Skeletal muscle tissue (tissue), 4 donors: ENCODE data around the gene CTIF. TPM values are rescaled to one million over a fixed set of nuclear protein-coding genes. Genes with fewer than 3 reads are reported as not detected.

Experiments used
- H3K27ac ChIP-seq: one replicate; pipeline ENCODE4 v1.7.0; 2013; ENCODE audit warnings: mild to moderate bottlenecking, low read depth, low read length, inconsistent platforms
- H3K27me3 ChIP-seq, 3 donors: one replicate each; pipeline ENCODE4 v1.7.0; 2013; ENCODE audit warnings: low read length in 3 of 3; ENCODE audit not compliant: control insufficient read depth in 3 of 3, insufficient read depth in 3 of 3
- H3K36me3 ChIP-seq, 3 donors: one replicate each; pipeline ENCODE4 v1.7.0; 2013; ENCODE audit warnings: low read length in 3 of 3; ENCODE audit not compliant: control insufficient read depth in 3 of 3, insufficient read depth in 3 of 3
- H3K4me1 ChIP-seq, 3 donors: one replicate each; pipeline ENCODE4 v1.7.0; 2013; ENCODE audit warnings: low read length in 3 of 3, mild to moderate bottlenecking in 3 of 3; ENCODE audit not compliant: control insufficient read depth in 3 of 3, insufficient read depth in 3 of 3
- H3K4me3 ChIP-seq, 3 donors: one replicate each; pipeline ENCODE4 v1.7.0; 2013; ENCODE audit warnings: low read length in 3 of 3
- H3K9ac ChIP-seq, 3 donors: one replicate each; pipeline ENCODE4 v1.7.0; 2013; ENCODE audit warnings: low read length in 3 of 3, mild to moderate bottlenecking in 3 of 3, moderate library complexity in 2 of 3, low read depth in 1 of 3
- H3K9me3 ChIP-seq, 3 donors: one replicate each; pipeline ENCODE4 v1.7.0; 2013; ENCODE audit warnings: low read length in 3 of 3; ENCODE audit not compliant: control insufficient read depth in 3 of 3
- total RNA-seq: library from RNA; depleted of rRNA; stranded (reverse); fragments of >200 nt; gene quantifications from one replicate; pipeline ENCODE4 v1.2.3, GENCODE V29; 2014
- donor health status: Osteomylitis.

The CTIF gene
- total RNA-seq, 1 donor from 2014 or later = 16.7 TPM

DNA sequence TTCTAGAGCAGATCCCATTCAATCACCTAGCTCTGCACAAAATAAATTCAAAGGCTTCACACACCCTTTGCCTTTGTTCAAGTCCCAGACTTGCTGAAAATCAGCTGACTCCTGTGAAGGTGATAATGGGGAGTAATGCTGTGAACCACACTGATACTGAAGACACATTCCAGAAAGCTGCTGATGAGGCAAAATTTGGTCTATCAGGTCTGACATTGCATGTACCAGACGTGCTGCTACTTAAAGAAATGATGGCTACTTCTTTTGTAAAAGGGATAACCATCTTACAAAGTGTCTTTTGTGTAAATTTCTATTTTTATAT, 7.8 kb upstream of the CTIF start:
- Histone ChIP-seq H3K4me1 (peaks cover 0 to 9% (median 7%) of the 10 kb centered on the region in 3 donors), H3K36me3 (no peaks in the 10 kb centered on the region), H3K4me3 (no peak overlapping the region), H3K27ac (no peak overlapping the region), H3K27me3 (no peaks in the 10 kb centered on the region), H3K9ac (no peak overlapping the region), H3K9me3 (no peaks in the 10 kb centered on the region)

DNA sequence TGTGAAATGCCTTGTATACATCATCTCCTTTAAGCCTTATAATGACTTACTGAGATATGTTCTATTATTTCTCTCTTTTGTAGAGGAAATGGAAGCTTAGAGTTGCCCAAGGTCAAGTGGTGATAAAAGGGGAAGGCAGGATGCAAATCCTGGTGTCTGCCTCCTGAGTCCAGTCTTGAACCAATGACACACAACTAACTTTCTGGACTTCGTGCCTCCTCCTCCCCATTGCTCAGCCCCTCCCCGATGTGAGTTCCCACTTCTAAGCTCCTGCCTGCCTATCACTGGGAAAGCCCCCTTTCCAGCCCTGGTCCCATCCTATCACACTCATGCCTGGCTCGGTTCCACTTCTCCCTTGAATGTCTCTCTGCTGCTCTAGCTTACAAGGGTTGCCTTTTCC, 6.9 kb upstream of the CTIF start:
- Histone ChIP-seq H3K4me3 (no peak overlapping the region), H3K9ac (no peak overlapping the region), H3K36me3 (no peaks in the 10 kb centered on the region), H3K9me3 (no peaks in the 10 kb centered on the region), H3K27ac (no peak overlapping the region), H3K4me1 (peaks cover 0 to 9% (median 7%) of the 10 kb centered on the region in 3 donors), H3K27me3 (no peaks in the 10 kb centered on the region)

DNA sequence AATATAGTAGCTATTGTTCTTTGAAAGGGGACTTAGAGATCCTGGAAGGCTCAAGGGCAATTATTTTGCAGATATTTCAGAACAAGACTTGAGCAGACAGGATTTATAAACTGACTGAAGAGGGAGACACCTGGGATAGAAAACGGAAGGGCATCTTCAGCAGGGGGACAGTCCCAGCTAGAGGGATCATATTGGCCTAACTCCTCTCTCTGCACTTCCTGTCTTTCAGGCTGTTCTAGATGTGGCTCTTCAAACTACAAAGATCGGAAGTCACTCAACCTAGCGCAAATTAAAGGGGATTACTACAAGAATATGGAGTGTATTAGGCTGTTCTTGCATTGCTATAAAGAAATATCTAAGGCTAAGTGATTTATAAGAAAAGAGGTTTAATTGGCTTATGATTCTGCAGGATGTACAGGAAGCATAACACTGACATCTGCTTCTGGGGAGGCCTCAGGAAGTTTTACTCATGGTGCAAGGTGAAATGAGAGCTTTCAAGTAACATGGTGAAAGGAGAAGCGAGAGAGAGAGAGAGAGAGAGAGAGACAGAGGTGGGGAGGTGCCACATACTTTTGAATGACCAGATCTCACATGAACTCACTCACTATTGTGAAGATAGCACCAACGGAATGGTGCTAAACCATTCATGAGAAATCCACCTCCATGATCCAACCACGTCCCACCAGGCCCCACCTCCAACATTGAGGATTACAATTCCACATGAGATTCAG, 5.3 kb upstream of the CTIF start:
- no peaks in the 10 kb centered on the region for H3K9me3 ChIP-seq
- no peak overlapping the region for H3K27ac ChIP-seq
- peaks cover 0 to 12% (median 7%) of the 10 kb centered on the region in 3 donors for H3K4me1 ChIP-seq

DNA sequence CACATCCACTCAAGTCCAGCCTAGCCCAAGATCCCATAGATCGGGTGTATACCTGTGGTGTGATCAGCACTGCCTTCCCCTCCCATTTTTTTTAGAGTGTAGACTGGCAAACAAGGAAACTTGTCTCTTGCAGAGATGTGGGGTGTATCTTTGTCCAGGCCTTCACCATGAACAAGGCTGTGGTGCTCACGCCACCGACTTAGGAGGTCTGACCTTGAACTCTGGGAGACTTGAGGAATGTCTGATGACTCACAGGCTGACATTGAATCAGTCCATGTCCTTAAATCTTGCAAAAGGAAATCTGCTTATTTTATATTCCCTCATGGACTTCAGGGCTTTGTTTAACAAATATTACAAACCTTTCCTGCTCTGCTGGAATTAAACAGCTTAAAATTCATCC, 4.5 kb upstream of the CTIF start:
- Histone ChIP-seq H3K4me3 (no peak overlapping the region), H3K36me3 (no peaks in the 10 kb centered on the region), H3K9ac (no peak overlapping the region), H3K4me1 (peaks cover 0 to 14% (median 7%) of the 10 kb centered on the region in 3 donors), H3K9me3 (no peaks in the 10 kb centered on the region), H3K27ac (no peak overlapping the region), H3K27me3 (no peaks in the 10 kb centered on the region)

More for the DNA sequence above, 5.3 kb upstream of the CTIF start:
- no peak overlapping the region for H3K9ac ChIP-seq
- no peaks in the 10 kb centered on the region for H3K36me3 ChIP-seq
- no peaks in the 10 kb centered on the region for H3K27me3 ChIP-seq
- no peak overlapping the region for H3K4me3 ChIP-seq

DNA sequence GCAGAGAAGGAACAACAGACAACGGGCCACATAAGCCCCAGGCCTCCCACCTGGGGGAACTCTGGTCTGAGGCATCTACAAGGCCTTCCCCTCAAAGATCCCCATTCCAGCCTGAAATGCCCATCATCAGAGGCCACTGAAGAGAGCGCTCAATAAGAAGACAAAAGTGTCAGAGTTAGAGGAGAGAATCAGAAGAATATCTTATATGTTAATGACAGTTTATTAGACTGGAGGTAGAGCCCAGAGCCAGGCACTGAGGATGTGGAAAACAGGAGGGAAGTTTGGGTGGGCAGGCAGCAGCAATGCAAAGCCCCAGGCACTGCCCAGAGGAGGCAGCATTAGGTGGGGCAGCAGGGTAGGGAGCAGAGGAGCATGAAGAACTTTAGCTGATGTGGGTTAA, 2.9 kb upstream of the CTIF start:
- H3K9me3 ChIP-seq = no peaks in the 10 kb centered on the region
- no peak overlapping the region for H3K27ac ChIP-seq
- peaks cover 0 to 6% (median 0%) of the 10 kb centered on the region in 3 donors for H3K4me1 ChIP-seq
- no peak overlapping the region for H3K4me3 ChIP-seq
- H3K9ac ChIP-seq = no peak overlapping the region
- no peaks in the 10 kb centered on the region for H3K27me3 ChIP-seq
- H3K36me3 ChIP-seq = no peaks in the 10 kb centered on the region

DNA sequence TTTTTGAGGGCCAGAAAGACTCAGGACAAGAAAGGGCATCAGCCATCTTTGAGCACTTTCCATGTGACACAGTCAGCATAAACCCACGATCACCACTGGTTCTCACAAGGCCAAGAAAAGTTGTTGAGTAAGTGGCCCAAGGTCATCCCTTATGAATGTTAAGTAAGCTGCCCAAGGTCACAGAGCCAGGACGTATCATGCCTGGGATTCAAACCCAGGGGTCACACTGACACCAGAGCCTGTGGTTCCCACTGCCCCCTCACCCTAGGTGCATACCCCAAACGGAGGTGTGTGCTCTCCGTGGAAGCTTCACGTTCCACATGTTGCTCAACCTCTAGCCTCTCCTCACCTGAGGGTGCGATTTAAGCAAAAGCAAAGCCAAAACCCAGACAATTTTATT, 2.3 kb upstream of the CTIF start:
- Histone ChIP-seq H3K9me3 (no peaks in the 10 kb centered on the region), H3K9ac (no peak overlapping the region), H3K4me3 (no peak overlapping the region), H3K4me1 (peaks cover 3 to 9% (median 3%) of the 10 kb centered on the region in 3 donors), H3K27ac (no peak overlapping the region), H3K27me3 (no peaks in the 10 kb centered on the region), H3K36me3 (no peaks in the 10 kb centered on the region)

DNA sequence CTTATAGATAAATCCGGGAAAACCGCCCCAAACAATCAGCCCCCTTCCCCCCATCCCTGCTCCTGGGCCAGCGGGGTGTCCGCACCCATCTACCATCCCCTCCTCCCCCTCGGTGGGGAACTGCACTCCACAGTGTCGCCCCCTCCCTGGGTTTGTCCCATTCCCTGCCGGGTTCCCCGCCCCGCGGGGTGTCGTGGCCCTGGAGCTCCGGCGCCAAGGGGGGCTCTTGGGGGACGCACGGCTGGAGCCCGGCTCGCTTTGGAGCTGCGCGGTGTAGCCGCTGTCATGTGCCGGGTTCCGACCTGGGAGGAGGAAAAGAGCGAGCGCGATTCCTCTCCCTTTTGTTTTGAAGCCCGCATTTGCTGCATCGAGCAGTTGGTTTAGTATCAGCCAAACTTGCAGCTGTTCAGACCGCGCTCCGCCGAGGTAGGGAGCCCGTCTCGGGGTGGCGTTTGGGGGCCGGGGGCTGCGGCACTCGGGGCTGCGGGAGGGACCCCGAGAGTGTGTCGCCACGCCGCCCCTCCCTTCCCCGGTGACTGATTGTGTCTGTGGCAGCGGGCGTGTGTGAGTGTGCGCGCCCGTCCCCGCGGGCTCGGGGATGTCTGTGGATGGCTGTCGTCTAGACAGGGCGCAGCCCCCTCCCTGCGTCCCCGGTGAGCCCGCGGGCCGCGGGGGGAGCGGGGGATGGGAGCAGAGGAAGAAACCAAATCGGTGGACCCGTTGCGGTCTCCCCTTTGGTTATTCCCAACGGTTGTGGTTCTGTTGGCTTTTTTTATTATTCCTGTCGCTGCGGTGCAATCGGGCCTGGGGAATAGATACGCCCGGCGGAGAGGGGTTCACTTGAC, 797 bp downstream of the CTIF start:
- H3K4me1 ChIP-seq = peaks cover 10 to 34% (median 15%) of the 10 kb centered on the region in 3 donors
- peak overlapping the region; percentile 84 to 91 (median 84) for H3K4me3 ChIP-seq
- no peaks in the 10 kb centered on the region for H3K36me3 ChIP-seq
- no peaks in the 10 kb centered on the region for H3K9me3 ChIP-seq
- H3K27me3 ChIP-seq = no peaks in the 10 kb centered on the region
- peak overlapping the region; percentile 93 for H3K27ac ChIP-seq
- peak overlapping the region; percentile 84 to 90 (median 85) for H3K9ac ChIP-seq

DNA sequence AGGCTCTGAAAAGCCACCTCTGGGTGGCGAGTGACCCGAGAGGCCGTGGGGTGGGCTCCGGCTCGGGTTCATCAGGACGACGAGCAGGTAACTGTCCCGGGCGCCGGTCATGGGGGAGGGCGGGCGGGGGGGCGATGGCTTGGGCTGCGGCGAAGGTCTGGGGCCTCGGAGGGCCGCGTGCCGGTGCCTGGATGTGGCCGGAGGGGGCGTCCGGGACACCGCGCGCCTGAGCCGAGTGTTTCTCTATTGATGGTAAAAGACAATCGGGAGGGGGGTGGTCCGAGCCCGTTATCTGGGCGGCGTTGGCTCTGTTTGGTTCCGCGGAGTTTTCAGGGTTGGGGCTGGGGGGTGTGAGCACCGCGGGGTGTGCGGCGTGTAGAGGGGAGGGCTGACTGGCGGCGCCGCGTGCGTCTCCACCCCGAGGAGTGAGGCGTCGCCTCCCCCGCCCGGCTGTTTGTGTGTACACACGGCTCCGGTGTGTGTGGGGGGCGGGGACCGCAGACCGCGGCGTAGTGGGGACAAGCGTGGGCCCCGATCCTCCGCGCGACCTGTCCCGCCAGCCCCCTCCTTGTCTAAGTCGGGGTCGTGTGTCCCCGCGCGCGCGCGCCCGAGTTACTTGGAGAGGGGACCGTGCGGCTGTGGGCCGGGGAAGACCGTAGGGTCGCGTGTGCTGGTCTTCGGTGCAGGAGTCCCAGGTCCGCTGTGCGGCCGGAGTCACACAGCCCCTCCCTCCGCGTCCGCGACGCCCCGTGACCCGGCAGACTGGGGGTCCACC, 1.6 kb downstream of the CTIF start:
- Histone ChIP-seq H3K4me3 (peak overlapping the region; percentile 84 to 91 (median 84)), H3K36me3 (no peaks in the 10 kb centered on the region), H3K9ac (peak overlapping the region; percentile 88 to 91 (median 89)), H3K27ac (peak overlapping the region; percentile 93), H3K27me3 (no peaks in the 10 kb centered on the region), H3K4me1 (peaks cover 18 to 43% (median 23%) of the 10 kb centered on the region in 3 donors), H3K9me3 (no peaks in the 10 kb centered on the region)

DNA sequence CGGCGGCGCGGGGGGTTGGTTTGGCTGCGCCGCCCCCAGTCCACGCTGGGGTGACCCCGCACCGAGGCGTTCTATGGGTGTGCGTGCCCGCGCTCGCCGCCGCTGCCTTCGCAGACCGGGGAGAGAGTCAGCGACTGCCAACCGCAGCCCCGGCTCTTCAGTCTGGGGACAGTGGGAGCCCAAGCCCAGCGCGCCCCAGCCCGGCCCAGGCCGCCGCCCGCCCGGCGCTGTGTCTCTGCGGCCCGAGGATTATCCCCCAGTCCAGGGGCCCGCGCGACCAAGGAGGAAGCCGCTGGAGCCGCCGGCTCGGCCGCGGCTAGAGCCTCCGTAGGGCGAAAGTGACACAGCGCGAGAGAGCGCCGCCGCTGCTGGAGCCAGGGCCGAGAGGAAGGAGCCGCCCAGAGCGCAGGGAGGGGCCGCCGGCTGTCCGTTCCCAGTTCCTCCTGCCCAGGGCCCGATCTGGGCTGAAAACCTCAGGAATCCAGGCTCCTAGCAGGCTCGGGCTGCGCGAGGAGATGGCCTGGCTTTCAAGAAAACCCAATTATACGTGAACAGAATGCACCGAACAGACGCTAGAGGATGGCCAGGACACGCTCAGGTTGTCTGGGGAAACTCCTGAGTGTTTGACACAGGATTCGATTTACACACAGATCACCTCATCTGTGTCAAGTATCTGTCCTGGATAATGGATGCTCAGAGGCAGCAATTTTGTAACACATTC, 2.4 kb downstream of the CTIF start:
- Histone ChIP-seq H3K4me3 (peak overlapping the region; percentile 78 to 91 (median 84)), H3K9ac (peak overlapping the region; percentile 88 to 91 (median 89)), H3K27me3 (no peaks in the 10 kb centered on the region), H3K4me1 (peaks cover 26 to 50% (median 31%) of the 10 kb centered on the region in 3 donors), H3K27ac (peak overlapping the region; percentile 93), H3K9me3 (no peaks in the 10 kb centered on the region), H3K36me3 (no peaks in the 10 kb centered on the region)
